ENCODE data around the gene DENND2C.

Gene DENND2C

DNA sequence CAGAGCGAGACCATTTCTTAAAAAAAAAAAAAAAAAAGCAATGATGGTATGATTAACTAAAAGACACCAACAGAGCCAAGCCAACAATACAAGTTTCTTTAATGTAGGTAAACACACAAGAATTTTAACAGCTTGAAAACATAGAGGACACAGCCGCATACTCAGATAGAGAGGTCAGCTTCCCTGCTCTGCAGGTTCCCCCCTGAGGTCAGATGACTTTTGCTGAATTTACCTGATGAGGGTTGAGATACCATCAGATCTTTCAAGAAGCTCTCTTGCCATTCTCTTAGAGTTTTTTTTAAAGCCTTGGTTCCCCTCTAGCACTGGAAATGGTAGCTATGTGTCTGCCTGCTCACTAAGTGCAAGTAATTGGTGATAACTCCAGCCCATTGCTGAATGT is 119.5 kb downstream of the DENND2C start:
- no peak overlapping the region for H3K4me3 ChIP-seq (ENCODE audit: low read depth, low read length)

DNA sequence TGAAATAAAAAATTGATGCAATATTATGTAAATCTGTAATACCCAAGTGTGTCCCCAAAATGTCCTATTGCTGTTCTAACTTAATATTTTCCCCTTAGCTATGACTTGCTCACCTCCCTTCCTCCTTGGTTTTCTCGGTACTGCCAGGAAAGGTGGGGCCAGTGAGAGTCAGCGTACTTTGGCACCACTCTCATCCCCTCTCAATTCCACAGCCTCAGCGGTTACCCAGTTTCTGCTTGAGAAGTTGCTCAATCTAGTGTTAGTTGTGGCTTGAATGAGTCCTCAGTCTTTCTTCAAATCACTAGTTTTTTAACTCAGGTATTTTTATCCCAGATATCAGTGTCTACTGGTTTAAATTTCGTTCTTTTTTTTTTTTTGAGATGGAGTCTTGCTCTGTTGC is 120.7 kb downstream of the DENND2C start:
- H3K4me3 ChIP-seq (ENCODE audit: low read depth, low read length), result no peak overlapping the region

GRCh38 chr1:114547076-114547475 is 122.8 kb downstream of the DENND2C start:
- no peak overlapping the region for H3K4me3 ChIP-seq (ENCODE audit: low read depth, low read length)

DNA sequence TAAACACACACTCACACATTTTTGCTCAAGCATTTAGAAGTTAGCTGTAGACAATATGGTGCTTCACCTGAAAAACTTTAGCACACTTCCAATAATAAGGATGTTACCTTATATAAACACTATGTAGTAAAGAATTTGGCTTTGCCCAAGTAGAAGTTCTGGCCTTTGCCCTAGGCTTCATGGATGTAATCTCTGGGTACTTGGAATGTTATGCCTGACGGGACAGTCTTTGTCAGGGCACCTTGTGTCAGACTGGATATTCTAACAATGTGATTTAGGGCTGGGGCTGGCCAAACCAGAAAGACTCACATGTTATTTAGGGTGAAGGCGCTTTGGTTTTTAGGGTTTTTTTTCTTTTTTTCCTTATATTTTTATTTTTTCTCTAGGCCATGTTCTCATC is 124.1 kb downstream of the DENND2C start:
- no peak overlapping the region for H3K4me3 ChIP-seq (ENCODE audit: low read depth, low read length)

- H3K4me3 ChIP-seq (ENCODE audit: low read depth, low read length), result no peak overlapping the region
Observed at GRCh38 chr1:114545315-114545714, 124.5 kb downstream of the DENND2C start.

DNA sequence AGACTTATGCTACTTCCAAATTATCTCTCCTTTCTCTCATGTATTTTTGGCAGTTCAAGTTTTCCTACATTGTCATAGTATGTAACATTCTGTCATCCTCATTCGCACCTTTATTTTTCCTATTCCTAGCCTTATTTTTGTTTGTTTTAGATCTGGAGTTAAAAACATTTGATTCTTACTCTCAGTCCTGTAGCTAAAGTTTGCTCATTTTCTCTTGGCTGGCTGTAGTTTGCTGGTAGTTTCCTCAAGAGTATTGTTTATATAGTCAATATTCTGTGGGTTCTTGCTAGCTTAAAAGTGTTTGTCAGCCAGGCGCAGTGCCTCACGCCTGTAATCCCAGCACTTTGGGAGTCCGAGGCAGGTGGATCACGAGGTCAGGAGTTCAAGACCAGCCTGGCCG is 129.0 kb downstream of the DENND2C start:
- H3K4me3 ChIP-seq (ENCODE audit: low read depth, low read length), result no peak overlapping the region

DNA sequence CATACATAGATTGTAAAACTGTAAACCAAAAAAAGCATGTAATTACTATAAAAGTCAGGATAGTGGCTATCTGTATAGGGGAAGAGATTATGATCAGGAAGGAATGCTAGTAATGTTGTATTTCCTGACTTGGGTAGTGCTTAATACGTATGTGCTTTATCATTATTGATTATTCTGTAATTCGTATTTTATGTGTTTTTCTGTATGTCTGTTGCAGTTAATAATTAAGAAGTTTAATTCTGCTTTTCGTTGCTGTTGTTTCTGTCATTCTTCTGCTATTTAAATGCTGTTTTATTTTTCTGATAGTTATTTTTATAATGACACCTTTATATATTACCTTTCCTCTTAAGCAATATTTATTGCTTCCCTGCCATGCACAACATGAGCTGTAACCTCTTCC is 129.6 kb downstream of the DENND2C start:
- no peak overlapping the region for H3K4me3 ChIP-seq (ENCODE audit: low read depth, low read length)

- no peak overlapping the region for H3K4me3 ChIP-seq (ENCODE audit: low read depth, low read length)
Observed at GRCh38 chr1:114536043-114536442, 133.8 kb downstream of the DENND2C start.

DNA sequence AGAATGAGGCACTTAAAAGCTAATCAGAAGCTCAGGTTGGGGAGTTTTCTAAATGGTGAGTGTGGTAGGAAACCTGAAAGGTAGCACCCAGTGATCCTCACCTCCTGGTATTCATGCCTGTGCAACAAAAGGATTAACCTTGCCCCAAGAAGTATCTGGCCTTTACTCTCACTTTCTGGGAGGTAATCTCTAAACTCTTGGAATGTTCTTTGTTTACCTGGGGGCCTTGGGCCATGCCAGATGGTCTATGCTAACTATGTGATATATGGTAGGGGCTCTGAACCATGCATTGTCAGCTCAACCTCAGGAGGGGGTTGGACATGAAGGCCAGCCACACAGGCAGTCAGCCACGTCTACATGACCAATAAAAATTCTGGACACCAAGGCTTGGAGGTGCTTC is 134.4 kb downstream of the DENND2C start:
- H3K4me3 ChIP-seq (ENCODE audit: low read depth, low read length), result no peak overlapping the region
